Right atrium auricular region (tissue), 2 donors: ENCODE results near the gene ERBIN. TPM values are rescaled to one million over a fixed set of nuclear protein-coding genes. Genes with fewer than 3 reads are reported as not detected.

Experiments
- DNase-seq: peaks from one replicate; pipeline ENCODE4 v3.0.0-alpha.2; 2019; ENCODE audit warnings: low spot score
- H3K27ac ChIP-seq, 2 donors: fragments of 200-600 bp; sonication (generic); 1 replicate in 1 of 2; 2 replicates in 1 of 2; pipeline ENCODE4 v1.5.1; 2016 to 2019
- H3K27me3 ChIP-seq, 2 donors: fragments of 200-600 bp; sonication (generic); one replicate each; pipeline versions ENCODE4 v1.5.1 to v1.6.0; 2017 to 2019
- H3K36me3 ChIP-seq: fragments of 200-600 bp; sonication (generic); one replicate; pipeline ENCODE4 v1.5.1; 2016
- H3K4me1 ChIP-seq, 2 donors: fragments of 200-600 bp; sonication (generic); one replicate each; pipeline versions ENCODE4 v1.5.1 to v1.6.0; 2017 to 2019
- H3K4me3 ChIP-seq, 2 donors: fragments of 200-600 bp; sonication (generic); 1 replicate in 1 of 2; 2 replicates in 1 of 2; pipeline ENCODE4 v1.5.1; 2017 to 2019; ENCODE audit warnings: mild to moderate bottlenecking in 1 of 2, moderate library complexity in 1 of 2
- H3K9me3 ChIP-seq, 2 donors: fragments of 200-600 bp; sonication (generic); one replicate each; pipeline ENCODE4 v1.5.1; 2019
- total RNA-seq, 2 donors: library from RNA; depleted of rRNA; stranded (reverse); fragments of >200 nt; gene quantifications; one replicate each; pipeline ENCODE4 v1.1.0, GENCODE V29; 2016
- TF ChIP-seq, protein P1 (sequence below), 2 donors: fragments of 200-600 bp; sonication (generic); IDR thresholded peaks; one replicate each; pipeline ENCODE4 v1.5.1; 2019; ENCODE audit warnings: antibody characterized with exemption in 2 of 2

Gene ERBIN
- total RNA-seq, 2 donors from 2014 or later = 33.0 to 38.2 TPM

DNA sequence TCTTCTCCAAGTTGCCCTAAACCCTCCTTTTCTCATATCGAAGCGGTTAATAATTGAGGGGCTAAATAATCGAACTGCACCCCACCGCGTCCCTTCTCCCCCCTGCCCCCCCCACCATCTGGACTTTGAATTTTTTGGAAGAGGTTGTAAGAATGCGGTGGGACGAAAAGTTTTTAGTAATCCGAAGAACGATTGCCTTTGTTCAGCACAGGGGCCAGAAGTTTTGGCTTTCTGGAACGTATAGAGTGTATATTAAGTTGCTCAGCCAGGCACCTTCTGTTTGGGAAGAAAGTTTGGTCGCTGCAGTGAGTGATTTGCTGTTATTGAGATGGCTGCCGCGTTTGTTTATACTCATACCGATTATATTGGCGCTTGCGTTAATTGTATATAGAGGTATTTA lies 518 bp downstream of the ERBIN start:
- H3K9me3 ChIP-seq = no peaks in the 10 kb centered on the region
- H3K27me3 ChIP-seq = no peaks in the 10 kb centered on the region
- DNase-seq = no peak
- TF ChIP-seq, protein P1, sequence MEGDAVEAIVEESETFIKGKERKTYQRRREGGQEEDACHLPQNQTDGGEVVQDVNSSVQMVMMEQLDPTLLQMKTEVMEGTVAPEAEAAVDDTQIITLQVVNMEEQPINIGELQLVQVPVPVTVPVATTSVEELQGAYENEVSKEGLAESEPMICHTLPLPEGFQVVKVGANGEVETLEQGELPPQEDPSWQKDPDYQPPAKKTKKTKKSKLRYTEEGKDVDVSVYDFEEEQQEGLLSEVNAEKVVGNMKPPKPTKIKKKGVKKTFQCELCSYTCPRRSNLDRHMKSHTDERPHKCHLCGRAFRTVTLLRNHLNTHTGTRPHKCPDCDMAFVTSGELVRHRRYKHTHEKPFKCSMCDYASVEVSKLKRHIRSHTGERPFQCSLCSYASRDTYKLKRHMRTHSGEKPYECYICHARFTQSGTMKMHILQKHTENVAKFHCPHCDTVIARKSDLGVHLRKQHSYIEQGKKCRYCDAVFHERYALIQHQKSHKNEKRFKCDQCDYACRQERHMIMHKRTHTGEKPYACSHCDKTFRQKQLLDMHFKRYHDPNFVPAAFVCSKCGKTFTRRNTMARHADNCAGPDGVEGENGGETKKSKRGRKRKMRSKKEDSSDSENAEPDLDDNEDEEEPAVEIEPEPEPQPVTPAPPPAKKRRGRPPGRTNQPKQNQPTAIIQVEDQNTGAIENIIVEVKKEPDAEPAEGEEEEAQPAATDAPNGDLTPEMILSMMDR (IDR thresholded peaks at IDR 0.05) = no peak
- peaks cover 0 to 24% of the 10 kb centered on the region in 2 donors for H3K4me1 ChIP-seq
- peak overlapping the region; percentile 99 to 100 for H3K27ac ChIP-seq
- no peaks in the 10 kb centered on the region for H3K36me3 ChIP-seq
- H3K4me3 ChIP-seq = peak overlapping the region; percentile 85 to 99

DNA sequence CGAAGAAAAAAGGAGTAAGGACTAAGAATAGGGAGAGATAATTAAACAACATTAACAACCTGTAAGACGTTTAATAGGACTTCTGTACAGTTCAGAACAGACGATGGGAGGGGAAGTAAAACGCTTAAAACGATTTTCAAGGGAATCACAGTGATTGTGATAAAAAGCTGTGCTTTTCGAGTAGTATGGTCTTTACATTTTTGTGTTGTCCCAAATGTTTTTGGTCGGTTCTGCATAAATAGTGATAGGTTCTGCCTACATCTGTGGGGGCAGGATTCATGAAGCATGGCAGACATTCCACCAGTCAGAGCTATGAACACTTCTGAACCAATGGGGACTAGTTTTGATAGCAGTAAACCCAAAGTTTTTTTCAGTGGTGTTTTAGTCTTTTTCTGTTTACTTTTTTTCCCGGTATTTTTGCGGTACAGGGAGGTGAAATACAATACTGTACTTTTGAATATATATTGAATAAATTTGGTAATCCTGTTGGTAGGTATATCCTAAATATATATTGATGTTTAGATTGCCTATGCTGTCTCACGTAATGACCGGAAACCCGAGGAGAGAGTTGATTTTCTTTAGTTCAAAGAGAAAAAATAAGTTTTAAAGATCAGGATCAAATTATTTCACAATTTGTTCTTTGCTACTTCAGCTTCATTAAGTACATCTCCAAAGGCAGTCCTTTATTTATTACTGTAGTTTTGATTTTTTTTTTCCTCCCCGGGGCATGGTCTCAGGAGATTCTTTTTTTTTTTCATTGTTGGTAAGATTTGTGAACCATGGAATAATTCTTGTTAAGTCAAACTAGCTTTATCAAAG lies 1.3 kb downstream of the ERBIN start:
- no peak for DNase-seq
- TF ChIP-seq, protein P1 (IDR thresholded peaks at IDR 0.05) = no peak
- H3K36me3 ChIP-seq = no peaks in the 10 kb centered on the region
- peaks cover 0 to 24% of the 10 kb centered on the region in 2 donors for H3K4me1 ChIP-seq
- H3K27me3 ChIP-seq = no peaks in the 10 kb centered on the region
- no peaks in the 10 kb centered on the region for H3K9me3 ChIP-seq
- peak overlapping the region; percentile 85 to 99 for H3K4me3 ChIP-seq
- H3K27ac ChIP-seq = peak overlapping the region; percentile 99 to 100

DNA sequence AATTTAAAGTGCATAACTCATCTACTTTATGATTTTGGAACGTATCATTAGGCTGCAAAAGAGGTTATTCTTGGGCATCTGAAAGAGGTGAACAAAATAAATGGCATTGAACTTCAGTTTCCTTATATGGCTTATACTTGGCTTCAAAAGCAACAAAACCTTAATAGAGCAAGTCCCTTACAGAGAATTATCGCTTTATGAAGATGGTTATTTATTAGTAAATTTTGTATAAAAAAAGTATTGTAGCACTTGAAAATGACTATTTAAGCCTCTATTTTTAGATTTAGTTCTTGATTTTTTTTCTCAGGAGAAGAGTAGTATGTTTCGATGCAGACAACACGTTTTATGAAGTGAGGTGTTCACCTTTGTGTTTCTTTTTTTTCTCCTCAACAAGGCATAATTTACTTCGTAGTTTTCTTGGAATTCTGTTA lies 2.0 kb downstream of the ERBIN start:
- TF ChIP-seq, protein P1 (IDR thresholded peaks at IDR 0.05) = no peak
- H3K36me3 ChIP-seq = no peaks in the 10 kb centered on the region
- no peaks in the 10 kb centered on the region for H3K27me3 ChIP-seq
- peak overlapping the region; percentile 99 to 100 for H3K27ac ChIP-seq
- no peak for DNase-seq
- H3K9me3 ChIP-seq = no peaks in the 10 kb centered on the region
- H3K4me1 ChIP-seq = peaks cover 0 to 26% of the 10 kb centered on the region in 2 donors
- peak overlapping the region; percentile 85 to 99 for H3K4me3 ChIP-seq

DNA sequence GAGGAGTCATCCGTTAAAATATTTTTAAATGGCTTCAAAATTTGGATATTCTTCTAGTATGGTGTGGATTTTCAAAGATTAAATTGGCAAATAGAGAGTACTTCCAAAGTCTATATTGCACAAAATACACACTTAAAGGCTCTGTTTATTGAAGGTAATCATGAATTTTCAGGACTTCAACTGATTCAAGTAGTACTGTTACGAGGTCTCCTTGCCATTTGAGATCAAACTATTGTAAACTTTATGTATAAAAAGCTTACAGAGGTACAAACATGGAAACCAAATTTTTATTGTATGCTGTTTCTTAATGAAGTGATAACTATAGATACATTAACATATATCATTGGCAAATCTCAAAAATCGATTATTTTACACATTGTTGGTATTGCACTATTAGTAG lies 2.5 kb downstream of the ERBIN start:
- H3K4me3 ChIP-seq = peak overlapping the region; percentile 85 to 99
- peaks cover 0 to 29% of the 10 kb centered on the region in 2 donors for H3K4me1 ChIP-seq
- H3K9me3 ChIP-seq = no peaks in the 10 kb centered on the region
- H3K27me3 ChIP-seq = no peaks in the 10 kb centered on the region
- TF ChIP-seq, protein P1 (IDR thresholded peaks at IDR 0.05) = no peak
- DNase-seq = no peak
- H3K36me3 ChIP-seq = no peaks in the 10 kb centered on the region
- peak overlapping the region in 1 of 2 donors; percentile 100 for H3K27ac ChIP-seq

DNA sequence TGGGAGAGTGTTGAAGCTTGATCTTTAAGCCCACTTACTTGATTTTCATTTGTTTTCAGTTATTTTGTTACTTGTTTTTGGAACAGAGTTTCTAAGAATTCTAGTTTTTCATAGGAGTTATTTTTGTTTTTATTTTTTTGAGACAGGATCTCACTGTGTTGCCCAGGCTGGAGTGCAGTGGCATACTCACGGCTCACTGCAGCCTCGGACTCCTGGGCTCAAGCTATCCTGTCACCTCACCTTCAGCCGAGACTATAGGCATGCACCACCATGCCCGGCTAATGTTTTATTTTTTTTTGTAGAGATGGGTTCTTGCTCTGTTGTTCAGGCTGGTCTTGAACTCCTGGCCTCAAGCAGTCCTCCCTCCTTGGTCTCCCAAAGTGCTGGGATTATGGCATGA lies 6.3 kb downstream of the ERBIN start:
- Histone ChIP-seq H3K4me1 (peaks cover 0 to 55% of the 10 kb centered on the region in 2 donors), H3K9me3 (no peaks in the 10 kb centered on the region), H3K27ac (no peak overlapping the region), H3K36me3 (no peaks in the 10 kb centered on the region), H3K27me3 (no peaks in the 10 kb centered on the region), H3K4me3 (no peak overlapping the region)
- TF ChIP-seq, protein P1 (IDR thresholded peaks at IDR 0.05) = no peak
- no peak for DNase-seq
